Stimulated activated naive CD4-positive, alpha-beta T cell (primary cell): ENCODE measurements around the gene ITGB3.

Source experiments
- DNase-seq, 6 experiments: peaks; one replicate each; lab custom pipeline; 2025; lab: John Stamatoyannopoulos, UW

Gene ITGB3

DNA sequence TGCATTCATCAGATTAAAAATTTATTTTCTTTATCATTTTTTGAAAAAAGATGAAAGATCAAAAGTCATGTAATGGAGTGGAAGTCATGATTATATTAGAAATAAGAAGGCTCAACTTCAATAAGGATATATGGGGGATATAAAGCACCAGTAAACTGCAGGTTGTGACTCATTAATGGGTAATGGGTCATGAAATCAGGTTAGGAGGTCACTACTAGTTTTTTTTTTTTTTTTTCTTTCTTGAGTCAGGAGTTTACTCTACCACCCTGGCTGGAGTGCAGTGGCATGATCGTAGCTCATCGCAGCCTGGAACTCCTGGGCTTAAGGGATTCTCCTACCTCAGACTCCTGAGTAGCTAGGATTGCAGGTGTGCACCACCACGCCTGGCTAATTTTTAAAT, 84.4 kb downstream of the ITGB3 start:
- DNase-seq = no peak

DNA sequence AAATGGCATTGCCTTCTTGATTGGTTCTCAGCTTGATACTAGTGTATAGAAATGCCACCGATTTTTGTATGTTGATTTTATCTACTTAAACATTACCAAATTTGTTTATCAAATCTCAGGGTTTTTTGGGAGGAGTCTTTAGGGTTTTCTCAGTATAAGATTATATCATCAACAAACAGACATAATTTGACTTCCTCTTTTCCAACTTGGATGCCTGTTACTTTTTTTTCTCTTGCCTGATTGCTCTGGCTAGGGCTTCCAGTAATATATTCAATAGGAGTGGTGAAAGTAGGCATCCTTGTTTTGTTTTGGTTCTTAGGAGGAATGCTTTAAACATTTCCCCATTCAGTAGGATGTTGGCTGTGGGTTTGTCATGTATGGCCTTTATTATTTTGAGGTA, 99.2 kb downstream of the ITGB3 start:
- DNase-seq = no peak

DNA sequence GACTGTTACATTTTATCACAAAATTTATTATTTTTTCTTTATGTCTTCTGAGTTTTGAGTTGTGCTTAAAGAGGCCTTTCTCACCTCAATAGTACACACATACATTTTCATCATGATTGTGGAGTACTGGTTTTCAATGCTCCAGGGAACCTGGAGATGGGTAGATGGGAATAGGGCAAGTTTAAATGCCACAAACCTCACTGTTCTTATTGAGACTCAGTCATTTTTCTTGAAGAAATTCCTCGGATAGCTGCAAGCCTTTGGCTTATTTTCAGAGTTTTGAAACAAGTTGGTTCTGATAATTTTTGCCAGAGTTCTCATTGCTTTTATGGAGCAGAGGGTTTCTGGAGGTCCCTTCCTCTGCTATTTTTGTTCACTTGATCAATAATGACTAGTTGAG, 105.0 kb downstream of the ITGB3 start:
- DNase-seq = no peak
